ENCODE measurements around the gene ANAPC15. TPM values are rescaled to one million over a fixed set of nuclear protein-coding genes. Genes with fewer than 3 reads are reported as not detected.

Gene ANAPC15
- total RNA-seq, 1 experiment from 2014 or later = 98.6 TPM

GRCh38 chr11:72125956-72126355 lies 13.5 kb upstream of the ANAPC15 start:
- peak in 1 of 2 experiments; percentile 19 for DNase-seq
- H3K9me3 Mint-ChIP-seq (ENCODE audit: unreplicated experiment) = peaks cover 28% of the 10 kb centered on the region
- Histone ChIP-seq H3K4me1 (peaks cover 22% of the 10 kb centered on the region), H3K36me3 (ENCODE audit: control insufficient read depth, insufficient read depth, low read length) (no peaks in the 10 kb centered on the region), H3K9me3 (peaks cover 26% of the 10 kb centered on the region), H3K4me3 (ENCODE audit: low read depth, low read length) (no peak overlapping the region), H3K27me3 (replicated peaks; ENCODE audit: control insufficient read depth, insufficient read depth, low read length) (no peaks in the 10 kb centered on the region)
- no peaks in the 10 kb centered on the region for H3K27me3 Mint-ChIP-seq (ENCODE audit: insufficient read depth, unreplicated experiment)
- TF ChIP-seq, protein P1, sequence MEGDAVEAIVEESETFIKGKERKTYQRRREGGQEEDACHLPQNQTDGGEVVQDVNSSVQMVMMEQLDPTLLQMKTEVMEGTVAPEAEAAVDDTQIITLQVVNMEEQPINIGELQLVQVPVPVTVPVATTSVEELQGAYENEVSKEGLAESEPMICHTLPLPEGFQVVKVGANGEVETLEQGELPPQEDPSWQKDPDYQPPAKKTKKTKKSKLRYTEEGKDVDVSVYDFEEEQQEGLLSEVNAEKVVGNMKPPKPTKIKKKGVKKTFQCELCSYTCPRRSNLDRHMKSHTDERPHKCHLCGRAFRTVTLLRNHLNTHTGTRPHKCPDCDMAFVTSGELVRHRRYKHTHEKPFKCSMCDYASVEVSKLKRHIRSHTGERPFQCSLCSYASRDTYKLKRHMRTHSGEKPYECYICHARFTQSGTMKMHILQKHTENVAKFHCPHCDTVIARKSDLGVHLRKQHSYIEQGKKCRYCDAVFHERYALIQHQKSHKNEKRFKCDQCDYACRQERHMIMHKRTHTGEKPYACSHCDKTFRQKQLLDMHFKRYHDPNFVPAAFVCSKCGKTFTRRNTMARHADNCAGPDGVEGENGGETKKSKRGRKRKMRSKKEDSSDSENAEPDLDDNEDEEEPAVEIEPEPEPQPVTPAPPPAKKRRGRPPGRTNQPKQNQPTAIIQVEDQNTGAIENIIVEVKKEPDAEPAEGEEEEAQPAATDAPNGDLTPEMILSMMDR (IDR thresholded peaks at IDR 0.05; ENCODE audit: insufficient read depth in 1 of 2, low read depth in 1 of 2, low read length in 1 of 2, severe bottlenecking in 1 of 2, unreplicated experiment in 1 of 2) = no peak
- no peaks in the 10 kb centered on the region for H3K36me3 Mint-ChIP-seq (ENCODE audit: insufficient read depth, unreplicated experiment)
- H3K27ac Mint-ChIP-seq (ENCODE audit: unreplicated experiment) = no peak overlapping the region
- BruUV-seq (replicated peaks) = no TSS peak
- H3K4me1 Mint-ChIP-seq (ENCODE audit: low read depth, unreplicated experiment) = peaks cover 18% of the 10 kb centered on the region
- CTCF ChIA-PET = interaction anchor here (1.1 kb wide), 1 partner anchor 308 kb away, joined by 7 read pairs; the partner anchor contains the start of gene CLPB
- intact Hi-C loops (cut with micrococcal nuclease; ENCODE audit: unreplicated experiment) = no loop called here
- POLR2A ChIA-PET = no interaction called here
- no peak overlapping the region for H3K4me3 Mint-ChIP-seq (ENCODE audit: unreplicated experiment)

GRCh38 chr11:72124046-72124445 lies 11.6 kb upstream of the ANAPC15 start:
- POLR2A ChIA-PET = interaction anchor here (1.3 kb wide), 1 partner anchor 11 kb away, joined by 4 read pairs; the partner anchor contains the start of gene ANAPC15
- BruUV-seq (replicated peaks) = no TSS peak

GRCh38 chr11:72123117-72123653 lies 10.7 kb upstream of the ANAPC15 start:
- intact Hi-C loops (cut with micrococcal nuclease; ENCODE audit: unreplicated experiment) = no loop called here
- CTCF ChIA-PET = interaction anchor here (0.6 to 1.5 kb wide), 3 partner anchors 11 to 1654 kb away, joined by 3 to 4 read pairs (median 3); partner anchors contain the start of gene ANAPC15
- H3K4me1 Mint-ChIP-seq (ENCODE audit: low read depth, unreplicated experiment) = peaks cover 18% of the 10 kb centered on the region

More at GRCh38 chr11:72124046-72124445, 11.6 kb upstream of the ANAPC15 start:
- Mint-ChIP-seq H3K27me3 (ENCODE audit: insufficient read depth, unreplicated experiment) (no peaks in the 10 kb centered on the region), H3K27ac (ENCODE audit: unreplicated experiment) (peak overlapping the region; percentile 1), H3K36me3 (ENCODE audit: insufficient read depth, unreplicated experiment) (no peaks in the 10 kb centered on the region), H3K9me3 (ENCODE audit: unreplicated experiment) (peaks cover 21% of the 10 kb centered on the region), H3K4me3 (ENCODE audit: unreplicated experiment) (no peak overlapping the region), H3K4me1 (ENCODE audit: low read depth, unreplicated experiment) (peaks cover 18% of the 10 kb centered on the region)
- peak in 1 of 2 experiments; percentile 29 for DNase-seq
- Histone ChIP-seq H3K9me3 (peaks cover 25% of the 10 kb centered on the region), H3K4me1 (peaks cover 22% of the 10 kb centered on the region), H3K4me3 (ENCODE audit: low read depth, low read length) (no peak overlapping the region), H3K27me3 (replicated peaks; ENCODE audit: control insufficient read depth, insufficient read depth, low read length) (no peaks in the 10 kb centered on the region), H3K36me3 (ENCODE audit: control insufficient read depth, insufficient read depth, low read length) (no peaks in the 10 kb centered on the region)
- TF ChIP-seq, protein P1 (IDR thresholded peaks at IDR 0.05; ENCODE audit: insufficient read depth in 1 of 2, low read depth in 1 of 2, low read length in 1 of 2, severe bottlenecking in 1 of 2, unreplicated experiment in 1 of 2) = no peak
- CTCF ChIA-PET = no interaction called here
- intact Hi-C loops (cut with micrococcal nuclease; ENCODE audit: unreplicated experiment) = no loop called here

More at GRCh38 chr11:72123117-72123653, 10.7 kb upstream of the ANAPC15 start:
- H3K9me3 Mint-ChIP-seq (ENCODE audit: unreplicated experiment) = peaks cover 13% of the 10 kb centered on the region
- peak overlapping the region; percentile 1 for H3K27ac Mint-ChIP-seq (ENCODE audit: unreplicated experiment)
- POLR2A ChIA-PET = interaction anchor here (0.5 to 1.3 kb wide), 2 partner anchors 10 to 101 kb away, joined by 3 to 4 read pairs; partner anchors contain the start of gene ANAPC15
- BruUV-seq (replicated peaks) = no TSS peak
- peaks cover 22% of the 10 kb centered on the region for H3K4me1 ChIP-seq
- no peaks in the 10 kb centered on the region for H3K27me3 ChIP-seq (replicated peaks; ENCODE audit: control insufficient read depth, insufficient read depth, low read length)
- DNase-seq = peak; percentile 47 to 49
- no peaks in the 10 kb centered on the region for H3K36me3 ChIP-seq (ENCODE audit: control insufficient read depth, insufficient read depth, low read length)
- H3K27me3 Mint-ChIP-seq (ENCODE audit: insufficient read depth, unreplicated experiment) = no peaks in the 10 kb centered on the region
- no peak overlapping the region for H3K4me3 Mint-ChIP-seq (ENCODE audit: unreplicated experiment)
- H3K4me3 ChIP-seq (ENCODE audit: low read depth, low read length) = no peak overlapping the region
- TF ChIP-seq, protein P1 (IDR thresholded peaks at IDR 0.05; ENCODE audit: insufficient read depth in 1 of 2, low read depth in 1 of 2, low read length in 1 of 2, severe bottlenecking in 1 of 2, unreplicated experiment in 1 of 2) = no peak
- H3K36me3 Mint-ChIP-seq (ENCODE audit: insufficient read depth, unreplicated experiment) = no peaks in the 10 kb centered on the region
- H3K9me3 ChIP-seq = peaks cover 16% of the 10 kb centered on the region

All from Caco-2 (cell line).